Measurements from ENCODE around the gene GSN. TPM values are rescaled to one million over a fixed set of nuclear protein-coding genes. Genes with fewer than 3 reads are reported as not detected.

The GSN gene
- total RNA-seq, 2 experiments from 2014 or later: 1.9 to 2.2 TPM

GRCh38 chr9:121353241-121354061 is 85.5 kb downstream of the GSN start:
- H3K9me3 Mint-ChIP-seq: no peaks in the 10 kb centered on the region
- POLR2A ChIA-PET: interaction anchor here (0.8 to 1.3 kb wide), 3 partner anchors 14 to 17 kb away, joined by 3 to 4 read pairs (median 3); no protein-coding TSS in a partner anchor

GRCh38 chr9:121354141-121354540 is 86.2 kb downstream of the GSN start:
- CTCF ChIA-PET: interaction anchor here (0.7 to 2.5 kb wide), 7 partner anchors 9 to 141 kb away, joined by 3 to 17 read pairs (median 4); no protein-coding TSS in a partner anchor
- Mint-ChIP-seq H3K4me3 (no peak overlapping the region), H3K27ac (peak overlapping the region; percentile 89), H3K4me1 (ENCODE audit: low read depth) (peaks cover 60% of the 10 kb centered on the region), H3K27me3 (no peaks in the 10 kb centered on the region), H3K9me3 (no peaks in the 10 kb centered on the region), H3K36me3 (ENCODE audit: low read depth) (peaks cover 32% of the 10 kb centered on the region)
- DNase-seq (no peak), ATAC-seq (peak; percentile 2)
- POLR2A ChIA-PET: interaction anchor here (0.8 to 1.3 kb wide), 3 partner anchors 15 to 16 kb away, joined by 3 to 4 read pairs (median 3); no protein-coding TSS in a partner anchor
- no peak for TF ChIP-seq CTCF (IDR thresholded peaks at IDR 0.05)
- intact Hi-C loops (cut with micrococcal nuclease): no loop called here

More at GRCh38 chr9:121353241-121354061, 85.5 kb downstream of the GSN start:
- TF ChIP-seq CTCF (IDR thresholded peaks at IDR 0.05): no peak
- Mint-ChIP-seq H3K27ac (peak overlapping the region; percentile 89), H3K4me3 (peak overlapping the region; percentile 0), H3K27me3 (no peaks in the 10 kb centered on the region), H3K4me1 (ENCODE audit: low read depth) (peaks cover 54% of the 10 kb centered on the region), H3K36me3 (ENCODE audit: low read depth) (peaks cover 35% of the 10 kb centered on the region)
- intact Hi-C loops (cut with micrococcal nuclease): loop anchor here (2.0 kb wide), 1 partner anchor 17 kb away; the partner anchor contains the start of gene STOM
- peak; percentile 84 for DNase-seq
- ATAC-seq: peak; percentile 92
- CTCF ChIA-PET: interaction anchor here (0.7 to 2.5 kb wide), 8 partner anchors 10 to 140 kb away, joined by 3 to 17 read pairs (median 4); no protein-coding TSS in a partner anchor

- ATAC-seq: no peak
- Mint-ChIP-seq H3K27me3 (no peaks in the 10 kb centered on the region), H3K4me1 (ENCODE audit: low read depth) (peaks cover 67% of the 10 kb centered on the region), H3K36me3 (ENCODE audit: low read depth) (peaks cover 34% of the 10 kb centered on the region), H3K9me3 (no peaks in the 10 kb centered on the region), H3K27ac (no peak overlapping the region), H3K4me3 (no peak overlapping the region)
- DNase-seq: no peak
- TF ChIP-seq CTCF (IDR thresholded peaks at IDR 0.05): no peak
- intact Hi-C loops (cut with micrococcal nuclease): no loop called here
- ChIA-PET CTCF (interaction anchor here (1.1 to 2.5 kb wide), 3 partner anchors 15 to 35 kb away, joined by 3 to 17 read pairs (median 3); no protein-coding TSS in a partner anchor), POLR2A (interaction anchor here (0.6 kb wide), 1 partner anchor 154 kb away, joined by 3 read pairs; no protein-coding TSS in a partner anchor)
Measured at GRCh38 chr9:121354762-121355161, 86.8 kb downstream of the GSN start.

- Mint-ChIP-seq H3K27me3 (no peaks in the 10 kb centered on the region), H3K36me3 (ENCODE audit: low read depth) (peaks cover 25% of the 10 kb centered on the region), H3K4me3 (peak overlapping the region; percentile 41), H3K9me3 (no peaks in the 10 kb centered on the region), H3K4me1 (ENCODE audit: low read depth) (peaks cover 71% of the 10 kb centered on the region), H3K27ac (peak overlapping the region; percentile 77)
- intact Hi-C loops (cut with micrococcal nuclease): no loop called here
- no peak for TF ChIP-seq CTCF (IDR thresholded peaks at IDR 0.05)
- no peak for DNase-seq
- CTCF ChIA-PET: interaction anchor here (0.7 to 4.0 kb wide), 2 partner anchors 10 to 37 kb away, joined by 3 to 19 read pairs; no protein-coding TSS in a partner anchor
- ATAC-seq: no peak
- POLR2A ChIA-PET: interaction anchor here (1.2 to 1.8 kb wide), 2 partner anchors 8 to 12 kb away, joined by 3 to 5 read pairs; no protein-coding TSS in a partner anchor
Measured at GRCh38 chr9:121357011-121357410, 89.0 kb downstream of the GSN start.

All from activated CD8-positive, alpha-beta T cell treated with anti-CD3 and anti-CD28 coated beads for 36 hours (primary cell).